HG03521 (cell line): ENCODE measurements around the gene NCLN.
"Not testable (repeated sequence)": the region's sequence is repeated elsewhere in the genome, so short reads cannot be mapped to it uniquely, and the experiment has no call there.

ENCODE experiments used
- ATAC-seq: cut with Tn5 transposase; IDR thresholded peaks from one replicate; pipeline ENCODE4 v1.9.1; 2021; ENCODE audit warnings: mild to moderate bottlenecking, moderate library complexity; ENCODE audit not compliant: unreplicated experiment

The NCLN gene

GRCh38 chr19:3196933-3197205, 11.1 kb downstream of the NCLN start:
- ATAC-seq: no peak

DNA sequence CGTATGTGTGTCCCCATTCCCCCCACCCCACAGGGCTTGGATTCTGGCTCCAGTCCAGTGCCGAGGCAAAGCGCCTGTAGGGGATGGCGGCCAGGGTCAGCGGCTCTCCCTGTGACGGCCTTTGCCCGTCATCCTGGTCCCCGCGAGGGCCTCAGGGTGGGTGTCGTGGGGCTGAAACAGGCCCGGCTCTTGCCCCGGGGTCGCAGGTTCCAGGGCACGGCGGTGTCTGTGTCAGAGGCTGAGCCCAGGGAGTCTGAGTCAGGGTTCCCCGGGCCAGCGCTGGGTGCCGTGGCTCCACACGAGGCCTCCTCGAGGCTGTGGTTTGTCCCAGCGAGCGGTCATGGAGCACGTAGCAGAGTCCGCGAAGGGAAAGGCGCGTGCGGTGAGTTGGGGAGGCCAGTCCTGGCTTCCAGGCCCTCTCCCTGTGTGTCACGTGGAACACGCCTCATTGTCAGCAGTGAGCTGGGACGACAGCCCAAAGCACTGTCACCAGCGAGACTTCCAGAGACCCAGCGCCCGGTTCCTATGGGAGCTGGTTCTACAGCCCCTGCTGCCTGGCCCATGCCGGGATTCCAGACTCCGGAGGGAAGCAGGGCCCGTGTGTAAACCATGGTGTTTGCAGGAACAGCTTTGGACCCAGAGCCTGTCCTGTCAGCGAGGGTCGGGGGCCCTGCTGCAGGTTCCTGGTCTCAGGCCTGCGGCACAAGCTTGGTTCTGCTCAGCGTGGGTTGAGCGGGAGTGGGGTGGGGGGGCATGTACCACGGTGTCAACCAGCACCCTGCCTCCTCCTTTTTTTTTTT, 13.4 kb downstream of the NCLN start:
- no peak for ATAC-seq

- no peak for ATAC-seq
Observed at GRCh38 chr19:3201072-3201700, 15.5 kb downstream of the NCLN start.

DNA sequence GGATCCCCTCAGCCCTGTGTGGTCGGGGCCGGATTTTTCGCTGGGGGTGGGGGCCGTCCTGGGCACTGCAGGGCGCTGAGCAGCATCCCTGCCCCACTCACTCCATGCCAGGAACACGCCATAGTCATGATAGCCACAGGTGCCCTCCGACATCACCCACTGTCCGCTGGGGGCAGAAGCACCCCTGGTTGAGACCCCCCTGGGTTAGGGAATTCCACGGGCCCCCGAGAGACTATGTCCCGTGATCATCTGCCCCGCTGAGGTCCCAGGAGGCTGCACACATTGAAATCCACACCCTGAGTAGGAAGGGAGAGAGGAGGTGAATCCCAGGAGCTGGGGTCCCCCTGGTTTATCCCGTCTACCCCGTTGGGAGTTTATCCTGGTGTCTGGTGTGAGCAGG, 16.2 kb downstream of the NCLN start:
- ATAC-seq: no peak

- no peak for ATAC-seq
Observed at GRCh38 chr19:3202346-3202745, 16.6 kb downstream of the NCLN start.

DNA sequence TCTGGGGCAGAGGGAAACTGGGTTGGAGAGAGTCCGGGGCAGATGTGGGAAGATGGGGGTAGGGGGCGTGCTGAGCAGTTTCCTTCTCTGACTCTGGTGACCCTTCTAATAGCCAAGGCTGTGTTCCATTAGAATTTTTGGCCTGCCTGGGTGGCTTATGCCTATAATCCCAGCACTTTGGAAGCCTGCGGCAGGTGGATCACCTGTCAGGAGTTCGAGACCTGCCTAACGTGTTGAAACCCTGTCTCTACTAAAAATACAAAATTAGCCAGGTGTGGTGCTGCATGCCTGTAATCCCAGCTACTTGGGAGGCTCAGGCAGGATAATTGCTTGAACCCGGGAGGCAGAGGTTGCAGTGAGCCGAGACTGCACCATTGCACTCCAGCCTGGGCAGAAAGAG, 17.2 kb downstream of the NCLN start:
- not testable (repeated sequence) for ATAC-seq

DNA sequence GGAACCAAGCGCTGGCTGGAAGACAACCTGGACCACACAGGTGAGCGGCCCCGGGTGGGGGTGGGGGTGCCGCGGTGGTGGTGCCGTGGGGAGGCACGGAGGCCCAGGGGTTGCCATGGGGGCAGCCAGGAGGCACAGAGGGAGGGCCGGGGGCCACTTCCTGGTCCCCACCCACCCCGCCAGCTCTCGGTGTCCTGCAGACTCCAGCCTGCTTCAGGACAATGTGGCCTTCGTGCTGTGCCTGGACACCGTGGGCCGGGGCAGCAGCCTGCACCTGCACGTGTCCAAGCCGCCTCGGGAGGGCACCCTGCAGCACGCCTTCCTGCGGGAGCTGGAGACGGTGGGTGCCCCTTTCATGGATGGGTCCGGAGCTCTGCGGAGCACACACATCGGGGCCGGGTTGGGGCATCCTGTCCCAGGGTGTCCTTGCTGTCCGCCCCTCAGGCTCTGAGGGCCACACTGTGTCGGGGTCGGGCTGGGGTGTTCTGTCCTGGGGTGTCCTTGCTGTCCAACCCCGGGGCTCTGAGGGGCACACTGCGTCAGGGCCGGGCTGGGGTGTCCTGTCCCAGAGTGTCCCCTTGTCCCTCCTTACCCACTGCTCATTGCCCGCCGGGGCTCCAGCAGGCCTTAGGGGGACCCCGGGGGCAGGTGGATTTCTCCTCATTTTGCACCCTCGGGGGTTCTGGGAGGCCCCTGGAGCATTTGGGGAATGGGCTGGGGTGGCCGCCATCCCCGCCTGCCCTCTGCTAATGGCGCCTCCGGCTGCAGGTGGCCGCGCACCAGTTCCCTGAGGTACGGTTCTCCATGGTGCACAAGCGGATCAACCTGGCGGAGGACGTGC, 18.3 kb downstream of the NCLN start:
- ATAC-seq: no peak

- ATAC-seq: no peak
Observed at GRCh38 chr19:3204646-3205275, 19.0 kb downstream of the NCLN start.

DNA sequence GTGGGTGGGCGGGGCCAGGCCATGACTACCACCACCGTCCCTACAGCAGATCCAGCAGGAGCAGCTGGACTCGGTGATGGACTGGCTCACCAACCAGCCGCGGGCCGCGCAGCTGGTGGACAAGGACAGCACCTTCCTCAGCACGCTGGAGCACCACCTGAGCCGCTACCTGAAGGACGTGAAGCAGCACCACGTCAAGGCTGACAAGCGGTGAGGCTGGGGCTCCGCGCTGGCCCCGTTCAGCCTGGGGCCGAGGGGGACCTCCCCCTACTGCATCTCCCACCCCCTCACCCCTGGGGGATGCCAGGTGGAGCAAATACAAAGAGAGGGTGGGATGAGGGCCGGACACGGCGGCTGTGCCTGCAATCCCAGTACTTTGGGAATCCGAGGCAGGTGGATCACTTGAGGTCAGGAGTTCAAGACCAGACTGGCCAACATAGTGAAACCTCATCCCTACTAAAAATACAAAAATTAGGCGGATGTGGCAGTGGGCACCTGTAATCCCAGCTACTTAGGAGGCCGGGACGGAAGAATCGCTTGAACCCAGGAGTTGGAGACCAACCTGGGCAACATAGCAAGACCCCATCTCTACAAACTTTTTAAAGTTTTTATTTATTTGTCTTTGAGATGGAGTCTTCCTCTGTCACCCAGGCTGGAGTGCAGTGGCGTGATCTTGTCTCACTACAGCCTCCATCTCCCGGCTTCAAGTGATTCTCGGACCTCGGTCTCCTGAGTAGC, 20.7 kb downstream of the NCLN start:
- no peak for ATAC-seq

DNA sequence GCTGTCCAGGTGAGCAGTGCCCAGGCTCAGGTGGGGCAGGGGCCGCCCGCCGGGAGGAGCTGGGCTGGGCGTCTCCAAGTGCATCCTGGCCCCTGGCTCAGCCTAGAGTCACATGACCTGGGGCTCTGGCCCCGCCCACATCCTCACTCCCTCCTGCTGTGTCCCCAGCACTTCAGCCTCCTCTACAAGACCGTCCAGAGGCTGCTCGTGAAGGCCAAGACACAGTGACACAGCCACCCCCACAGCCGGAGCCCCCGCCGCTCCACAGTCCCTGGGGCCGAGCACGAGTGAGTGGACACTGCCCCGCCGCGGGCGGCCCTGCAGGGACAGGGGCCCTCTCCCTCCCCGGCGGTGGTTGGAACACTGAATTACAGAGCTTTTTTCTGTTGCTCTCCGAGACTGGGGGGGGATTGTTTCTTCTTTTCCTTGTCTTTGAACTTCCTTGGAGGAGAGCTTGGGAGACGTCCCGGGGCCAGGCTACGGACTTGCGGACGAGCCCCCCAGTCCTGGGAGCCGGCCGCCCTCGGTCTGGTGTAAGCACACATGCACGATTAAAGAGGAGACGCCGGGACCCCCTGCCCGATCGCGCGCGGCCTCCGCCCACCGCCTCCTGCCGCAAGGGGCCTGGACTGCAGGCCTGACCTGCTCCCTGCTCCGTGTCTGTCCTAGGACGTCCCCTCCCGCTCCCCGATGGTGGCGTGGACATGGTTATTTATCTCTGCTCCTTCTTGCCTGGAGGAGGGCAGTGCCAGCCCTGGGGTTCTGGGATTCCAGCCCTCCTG, 21.9 kb downstream of the NCLN start:
- ATAC-seq: no peak

DNA sequence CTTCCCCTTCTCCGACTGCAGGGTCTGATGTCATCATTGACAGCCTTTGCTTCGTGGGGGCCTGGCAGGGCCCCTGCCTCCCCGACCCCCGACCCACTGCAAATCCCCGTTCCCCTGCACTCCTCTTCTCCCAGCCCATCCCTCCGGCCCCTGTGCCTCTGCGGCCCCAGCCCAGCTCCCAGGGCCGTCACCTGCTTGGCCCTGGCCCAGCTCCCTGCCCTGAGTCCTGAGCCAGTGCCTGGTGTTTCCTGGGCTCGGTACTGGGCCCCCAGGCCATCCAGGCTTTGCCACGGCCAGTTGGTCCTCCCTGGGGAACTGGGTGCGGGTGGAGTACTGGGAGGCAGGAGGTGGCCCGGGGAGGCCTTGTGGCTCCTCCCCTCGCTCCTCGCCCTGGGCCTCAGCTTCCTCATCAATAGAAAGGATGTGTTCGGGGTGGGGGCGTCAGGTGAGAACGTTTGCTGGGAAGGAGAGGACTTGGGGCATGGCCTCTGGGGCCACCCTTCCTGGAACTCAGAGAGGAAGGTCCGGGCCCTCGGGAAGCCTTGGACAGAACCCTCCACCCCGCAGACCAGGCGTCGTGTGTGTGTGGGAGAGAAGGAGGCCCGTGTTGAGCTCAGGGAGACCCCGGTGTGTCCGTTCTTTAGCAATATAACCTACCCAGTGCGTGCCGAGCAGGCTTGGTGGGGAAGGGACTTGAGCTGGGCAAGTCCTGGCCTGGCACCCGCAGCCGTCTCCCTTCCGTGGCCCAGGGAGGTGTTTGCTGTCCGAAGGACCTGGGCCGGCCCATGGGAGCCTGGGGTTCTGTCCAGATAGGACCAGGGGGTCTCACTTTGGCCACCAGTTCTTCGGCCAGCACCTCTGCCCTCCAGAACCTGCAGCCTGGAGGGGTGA, 22.8 kb downstream of the NCLN start:
- ATAC-seq: no peak

GRCh38 chr19:3210347-3211017, 24.8 kb downstream of the NCLN start:
- no peak for ATAC-seq

DNA sequence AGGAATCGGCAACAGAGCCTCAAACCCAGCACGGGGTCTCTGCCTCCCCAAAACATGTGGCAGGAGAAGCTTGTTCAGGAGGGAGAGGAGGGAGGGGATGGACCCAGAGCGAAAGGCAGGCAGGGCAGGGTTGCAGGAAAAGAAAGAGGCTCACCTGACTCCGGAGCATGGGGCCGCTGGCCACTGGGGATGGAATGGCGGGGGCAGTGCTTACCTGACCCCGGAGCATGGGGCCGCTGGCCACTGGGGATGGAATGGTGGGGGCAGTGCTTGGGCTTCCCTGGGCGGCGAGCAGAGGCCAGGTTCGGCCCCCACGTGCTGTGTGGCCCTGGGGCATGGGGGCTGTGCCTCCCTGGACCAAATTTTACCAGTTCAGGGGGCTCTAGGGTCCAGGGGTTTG, 25.5 kb downstream of the NCLN start:
- ATAC-seq: no peak

- ATAC-seq: no peak
Observed at GRCh38 chr19:3213159-3213558, 27.4 kb downstream of the NCLN start.

DNA sequence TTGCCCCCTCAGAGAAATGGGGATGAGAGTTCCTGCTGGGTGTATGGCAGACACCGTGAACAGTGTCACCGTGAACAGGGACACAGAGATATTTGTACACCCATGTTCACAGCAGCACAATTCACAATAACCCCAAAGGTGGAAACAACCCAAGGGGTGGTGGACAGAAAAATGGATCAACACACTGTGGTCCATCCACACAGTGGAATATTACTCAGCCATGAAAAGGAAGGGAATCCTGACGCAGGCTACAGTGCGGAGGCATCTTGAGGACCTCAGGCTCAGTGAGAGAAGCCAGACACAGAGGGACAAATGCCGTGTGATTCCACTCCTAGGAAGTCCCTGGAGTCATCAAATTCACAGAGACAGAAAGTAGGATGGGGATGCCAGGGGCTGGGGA, 31.1 kb downstream of the NCLN start:
- ATAC-seq: no peak

DNA sequence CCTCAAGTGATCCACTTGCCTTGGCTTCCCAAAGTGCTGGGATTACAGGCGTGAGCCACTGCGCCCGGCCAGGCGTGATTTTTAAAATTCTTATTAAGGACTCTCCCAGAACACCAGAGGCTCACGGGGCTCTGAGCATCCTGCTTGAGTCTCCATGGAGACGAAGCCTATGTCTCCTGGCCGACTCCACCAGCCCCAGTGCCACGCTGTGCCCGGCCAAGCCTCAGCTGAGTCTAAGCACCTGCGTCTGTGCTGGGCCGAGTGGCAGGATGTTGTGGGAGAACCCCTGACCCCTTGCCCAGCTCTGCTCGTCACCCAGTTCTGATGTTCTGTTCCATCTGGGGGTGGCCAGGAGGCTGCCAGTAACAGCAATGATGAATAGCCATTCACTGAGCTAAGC, 34.8 kb downstream of the NCLN start:
- no peak for ATAC-seq

GRCh38 chr19:3221576-3221975, 35.8 kb downstream of the NCLN start:
- ATAC-seq: not testable (repeated sequence)

DNA sequence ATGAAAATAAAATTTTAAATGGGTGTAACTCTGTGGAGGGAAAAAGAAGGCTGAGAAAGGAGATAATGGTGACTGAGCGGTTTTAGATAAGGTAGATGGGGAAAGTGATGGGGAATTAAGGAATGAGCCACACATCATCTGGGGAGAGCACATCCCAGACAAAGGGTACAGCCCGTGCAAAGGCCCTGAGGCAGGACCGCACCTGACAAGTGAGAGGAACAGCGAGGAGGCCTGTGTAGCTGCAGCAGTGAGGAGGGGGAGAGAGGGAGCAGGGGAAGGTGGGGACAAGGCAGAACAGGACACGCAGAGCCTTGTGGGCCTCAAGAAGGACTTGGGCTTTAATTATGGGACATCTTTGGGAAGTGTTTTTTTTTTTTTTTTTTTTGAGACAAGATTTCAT, 37.0 kb downstream of the NCLN start:
- no peak for ATAC-seq
